Fibroblast of the aortic adventitia (primary cell): ENCODE measurements around the gene TSPYL6. TPM values are rescaled to one million over a fixed set of nuclear protein-coding genes. Genes with fewer than 3 reads are reported as not detected.

Experiments used
- DNase-seq: peaks from one replicate; pipeline ENCODE4 v3.0.0-alpha.2; 2010; ENCODE audit warnings: low read depth
- H3K4me3 ChIP-seq: 2 replicates; pipeline ENCODE4 v1.5.1; 2011; ENCODE audit warnings: low read depth, mild to moderate bottlenecking, control low read depth, low read length, moderate library complexity
- total RNA-seq: library from RNA; depleted of rRNA; stranded (reverse); fragments of >200 nt; gene quantifications from 2 replicates; pipeline ENCODE4 v1.2.3, GENCODE V29; 2012; ENCODE audit warnings: low replicate concordance
- TF ChIP-seq, protein P1 (sequence below): IDR thresholded peaks from 2 replicates; pipeline ENCODE4 v1.5.1; 2011; ENCODE audit warnings: mild to moderate bottlenecking, low read length, control low read depth, inconsistent platforms; ENCODE audit not compliant: insufficient read depth

TSPYL6 gene
- total RNA-seq, 1 donor = not detected

DNA sequence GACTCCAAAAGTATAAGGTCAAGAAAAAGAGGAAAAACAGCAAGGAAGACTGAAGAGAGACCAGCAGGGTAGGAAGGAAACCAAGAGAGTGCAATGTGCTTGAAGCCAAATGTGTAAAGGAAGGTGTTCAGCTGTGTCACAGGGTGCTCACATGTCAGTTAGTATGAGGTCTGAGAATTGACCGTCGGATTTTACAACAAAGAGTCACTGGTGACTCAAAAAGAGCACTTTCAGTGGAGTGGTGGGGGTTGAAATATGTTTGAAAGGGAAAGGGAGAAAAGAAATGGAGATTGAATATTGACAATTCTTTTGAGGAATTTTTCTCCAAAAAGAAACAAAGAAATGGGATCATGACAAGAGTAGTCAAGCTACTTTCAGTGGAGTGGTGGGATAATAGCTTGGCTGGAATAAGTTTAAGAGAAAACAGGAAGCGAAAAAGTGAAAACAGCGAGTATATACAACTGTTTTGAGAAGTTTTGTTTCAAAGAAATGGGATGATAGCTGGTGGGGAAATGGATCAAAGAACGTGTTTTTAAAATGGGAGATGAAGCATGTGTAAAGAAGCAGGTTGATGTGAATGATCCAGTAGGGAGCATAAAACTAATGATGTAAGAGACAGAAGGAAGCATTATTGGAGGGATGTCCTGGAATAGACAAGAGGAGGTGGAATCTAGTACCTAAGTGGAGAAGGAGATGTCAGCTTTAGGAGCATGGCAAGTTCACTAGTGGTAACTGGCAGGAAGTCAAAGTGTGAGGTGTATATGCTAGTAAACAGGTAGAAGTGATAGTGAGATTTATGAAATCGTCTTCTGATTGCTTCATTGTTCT, 3.6 kb upstream of the TSPYL6 start:
- DNase-seq = no peak
- no peak overlapping the region for H3K4me3 ChIP-seq
- TF ChIP-seq, protein P1, sequence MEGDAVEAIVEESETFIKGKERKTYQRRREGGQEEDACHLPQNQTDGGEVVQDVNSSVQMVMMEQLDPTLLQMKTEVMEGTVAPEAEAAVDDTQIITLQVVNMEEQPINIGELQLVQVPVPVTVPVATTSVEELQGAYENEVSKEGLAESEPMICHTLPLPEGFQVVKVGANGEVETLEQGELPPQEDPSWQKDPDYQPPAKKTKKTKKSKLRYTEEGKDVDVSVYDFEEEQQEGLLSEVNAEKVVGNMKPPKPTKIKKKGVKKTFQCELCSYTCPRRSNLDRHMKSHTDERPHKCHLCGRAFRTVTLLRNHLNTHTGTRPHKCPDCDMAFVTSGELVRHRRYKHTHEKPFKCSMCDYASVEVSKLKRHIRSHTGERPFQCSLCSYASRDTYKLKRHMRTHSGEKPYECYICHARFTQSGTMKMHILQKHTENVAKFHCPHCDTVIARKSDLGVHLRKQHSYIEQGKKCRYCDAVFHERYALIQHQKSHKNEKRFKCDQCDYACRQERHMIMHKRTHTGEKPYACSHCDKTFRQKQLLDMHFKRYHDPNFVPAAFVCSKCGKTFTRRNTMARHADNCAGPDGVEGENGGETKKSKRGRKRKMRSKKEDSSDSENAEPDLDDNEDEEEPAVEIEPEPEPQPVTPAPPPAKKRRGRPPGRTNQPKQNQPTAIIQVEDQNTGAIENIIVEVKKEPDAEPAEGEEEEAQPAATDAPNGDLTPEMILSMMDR = no peak

DNA sequence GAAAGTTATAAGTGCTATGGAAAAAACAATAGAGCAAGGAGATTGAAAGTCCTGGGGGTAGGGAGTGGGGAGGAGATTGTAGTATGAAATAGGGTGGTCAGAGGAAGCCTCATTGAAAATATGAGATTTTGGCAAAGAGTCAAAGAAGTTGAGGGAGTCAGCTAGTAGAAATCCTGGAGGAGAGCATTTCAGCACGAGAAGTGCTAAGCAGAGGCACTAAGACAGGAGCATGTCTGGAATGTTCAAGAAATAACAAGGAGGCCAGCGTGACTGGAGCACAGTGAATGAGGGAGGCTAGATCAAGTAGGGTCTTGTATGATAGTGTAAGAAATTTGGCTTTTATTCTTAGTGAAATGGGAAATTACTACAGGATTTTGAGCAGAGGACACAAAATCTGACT, 2.1 kb upstream of the TSPYL6 start:
- no peak for DNase-seq
- TF ChIP-seq, protein P1 = no peak
- H3K4me3 ChIP-seq = no peak overlapping the region

DNA sequence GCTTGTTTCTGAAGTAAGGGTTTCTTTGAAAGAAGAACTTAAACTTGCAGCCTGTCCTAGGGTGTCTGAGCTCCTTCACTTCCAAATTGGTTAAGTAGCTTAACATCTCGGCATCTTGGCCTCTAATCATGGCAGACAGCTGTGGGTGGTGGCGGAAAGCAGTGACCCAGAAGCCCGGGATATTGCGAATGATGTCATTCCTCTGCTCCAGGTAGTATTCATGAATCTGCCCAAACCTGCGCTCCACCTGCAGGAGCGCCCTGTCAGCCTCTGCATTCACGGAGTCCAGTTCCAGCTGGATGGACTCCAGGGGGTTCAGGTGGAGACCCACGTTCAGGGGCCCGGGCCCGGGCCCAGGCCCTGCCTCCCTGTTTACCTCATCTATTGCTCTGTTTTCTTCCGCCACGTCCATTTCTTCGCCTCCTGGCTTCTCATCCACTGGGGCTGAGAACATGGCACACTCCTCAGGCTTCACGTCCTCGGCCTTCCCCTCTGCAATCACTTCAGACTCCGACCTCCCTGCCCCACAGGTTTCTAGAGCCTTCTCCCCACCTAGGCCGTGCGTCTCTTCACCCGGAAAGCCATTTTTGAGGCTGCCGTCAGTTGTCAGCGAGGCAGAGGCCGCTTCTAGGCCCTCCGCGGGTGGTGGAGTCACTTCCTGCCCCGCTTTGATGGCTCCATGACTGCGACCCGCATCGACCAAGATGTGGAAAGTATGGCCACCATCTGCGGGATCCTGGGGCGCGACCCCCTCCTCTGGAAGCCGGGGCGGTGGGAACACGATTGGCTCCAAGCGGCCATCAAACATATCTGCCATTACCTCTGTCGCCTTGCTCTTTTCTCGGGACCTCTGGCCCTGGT, 569 bp downstream of the TSPYL6 start:
- TF ChIP-seq, protein P1 = no peak
- H3K4me3 ChIP-seq = no peak overlapping the region
- DNase-seq = no peak

DNA sequence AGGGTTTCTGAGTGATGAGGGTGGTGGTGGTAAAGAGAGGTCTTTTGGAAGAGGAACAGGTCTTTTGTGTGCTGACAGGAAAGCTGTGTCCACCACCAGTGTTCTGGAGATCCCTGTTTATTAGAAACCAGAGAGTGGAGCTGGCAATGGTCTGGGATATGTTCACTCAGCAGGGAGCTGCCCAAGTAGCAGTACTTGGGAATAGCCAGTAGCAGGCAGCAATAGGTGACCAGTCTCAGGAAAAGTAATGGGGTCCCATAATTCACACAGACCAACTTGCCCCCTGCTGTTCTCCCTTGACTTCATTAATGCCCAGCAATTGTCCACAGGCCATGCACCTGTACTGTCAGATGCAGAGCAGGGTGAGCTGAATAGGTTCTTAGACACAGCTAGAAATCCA, 1.8 kb downstream of the TSPYL6 start:
- DNase-seq = no peak
- no peak overlapping the region for H3K4me3 ChIP-seq
- TF ChIP-seq, protein P1 = no peak

DNA sequence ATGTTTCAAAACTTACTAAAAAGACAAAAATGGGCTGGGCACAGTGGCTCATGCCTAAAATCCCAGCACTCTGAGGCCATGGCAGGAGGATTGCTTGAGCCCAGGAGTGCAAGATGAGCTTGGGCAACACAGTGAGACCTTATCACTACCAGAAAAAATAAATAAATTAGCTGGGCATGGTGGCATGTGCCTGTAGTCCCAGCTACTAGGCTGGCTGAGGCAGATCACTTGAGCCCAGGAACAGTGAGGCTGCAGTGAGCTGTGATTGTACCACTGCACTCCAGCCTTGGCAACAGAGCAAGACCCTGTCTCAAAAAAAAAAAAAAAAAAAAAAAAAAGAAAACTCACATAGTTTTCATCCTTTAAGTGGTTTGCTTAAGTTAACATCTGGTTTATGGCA, 6.4 kb downstream of the TSPYL6 start:
- no peak for DNase-seq
- H3K4me3 ChIP-seq = no peak overlapping the region
- TF ChIP-seq, protein P1 = no peak

DNA sequence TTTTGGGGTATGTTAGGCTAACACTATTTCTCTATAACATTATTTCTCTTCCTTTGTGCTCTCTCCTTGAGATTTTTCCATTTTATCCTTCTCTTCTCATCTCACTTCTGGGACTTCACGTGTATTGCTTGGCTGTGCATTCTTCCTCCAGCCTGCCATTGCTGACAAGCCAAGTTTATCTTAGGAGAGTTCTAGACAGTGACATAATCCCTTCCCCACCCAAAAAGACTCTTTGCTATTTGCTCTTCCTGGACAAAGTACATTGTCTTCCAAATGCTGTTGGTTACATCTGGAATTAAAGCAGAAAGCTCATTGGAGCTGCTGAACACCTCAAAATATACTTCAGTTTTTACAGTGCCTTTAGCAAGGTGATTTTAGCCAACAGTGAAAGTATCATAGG, 8.9 kb downstream of the TSPYL6 start:
- H3K4me3 ChIP-seq = no peak overlapping the region
- DNase-seq = peak; percentile 40
- TF ChIP-seq, protein P1 = no peak
